Measurements from ENCODE around the gene INSC.
A peak's percentile ranks its signal among the peaks of the same experiment; 100 is the strongest.

Gene INSC

DNA sequence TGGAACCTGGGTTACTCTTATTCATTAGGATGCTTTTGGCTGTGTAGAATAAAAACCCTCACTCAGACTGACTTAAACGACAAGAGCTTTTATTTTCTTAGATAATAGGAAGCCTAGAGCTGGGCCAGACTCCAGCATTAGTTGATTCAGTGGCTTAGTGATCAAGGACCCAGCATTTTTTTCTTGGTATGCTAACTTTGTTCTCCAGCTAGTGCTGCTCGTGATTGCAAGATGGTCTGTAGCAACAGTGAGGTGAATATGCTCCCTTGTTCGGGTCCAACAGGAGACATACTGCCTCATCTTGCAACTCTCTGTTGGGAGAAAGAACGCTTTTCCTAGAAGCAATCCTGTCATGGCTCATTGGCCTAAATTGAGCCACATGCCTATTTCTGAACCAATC, 33.4 kb downstream of the INSC start:
- DNase-seq (ENCODE audit: low read depth in 2 of 2): no peak

- no peak for DNase-seq (ENCODE audit: low read depth in 2 of 2)
Observed at GRCh38 chr11:15149050-15149449, 34.3 kb downstream of the INSC start.

GRCh38 chr11:15150507-15150906, 35.8 kb downstream of the INSC start:
- no peak for DNase-seq (ENCODE audit: low read depth in 2 of 2)

DNA sequence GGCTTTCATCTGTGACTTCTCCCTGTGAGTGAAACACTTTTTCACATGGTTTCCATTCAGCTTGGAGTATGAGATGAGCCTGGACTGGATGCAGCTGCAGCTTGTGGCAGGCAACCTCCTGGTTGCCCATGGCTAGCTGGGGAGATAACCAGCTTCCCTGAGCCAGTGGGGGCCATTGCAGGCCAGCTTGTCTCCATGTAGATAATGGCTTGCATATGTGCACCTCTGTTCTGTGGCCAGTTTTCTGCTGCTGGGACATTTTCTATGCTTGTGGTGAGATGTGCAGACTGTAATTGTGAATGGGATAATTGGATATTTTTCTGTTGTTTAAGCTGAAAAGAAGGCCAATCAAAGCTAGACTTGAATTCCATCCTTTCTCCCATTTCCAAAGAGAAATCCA, 38.5 kb downstream of the INSC start:
- no peak for DNase-seq (ENCODE audit: low read depth in 2 of 2)

DNA sequence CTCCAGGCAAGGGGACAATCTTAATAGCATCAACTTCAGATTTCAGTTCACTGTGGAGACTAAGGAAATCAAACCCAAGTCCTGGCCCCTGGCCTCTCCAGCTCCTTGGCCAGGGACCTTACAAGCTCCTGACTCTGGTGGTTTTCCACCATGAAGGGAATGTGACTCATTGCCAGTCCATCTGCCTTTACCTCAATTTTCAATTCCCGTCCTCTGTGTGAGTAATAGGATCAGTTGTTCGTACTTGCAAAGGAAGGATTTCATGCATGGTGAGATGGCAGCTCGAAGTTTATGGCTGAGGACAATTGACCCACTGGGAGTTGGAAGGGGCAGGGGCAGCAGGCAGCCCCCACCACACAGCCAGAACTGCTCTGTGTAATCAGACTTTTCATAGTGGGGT, 42.5 kb downstream of the INSC start:
- no peak for DNase-seq (ENCODE audit: low read depth in 2 of 2)

- DNase-seq (ENCODE audit: low read depth in 2 of 2): no peak
Observed at GRCh38 chr11:15157606-15158137, 42.9 kb downstream of the INSC start.

GRCh38 chr11:15158351-15159015, 43.8 kb downstream of the INSC start:
- DNase-seq (ENCODE audit: low read depth in 2 of 2): peak; percentile 42 to 44

DNA sequence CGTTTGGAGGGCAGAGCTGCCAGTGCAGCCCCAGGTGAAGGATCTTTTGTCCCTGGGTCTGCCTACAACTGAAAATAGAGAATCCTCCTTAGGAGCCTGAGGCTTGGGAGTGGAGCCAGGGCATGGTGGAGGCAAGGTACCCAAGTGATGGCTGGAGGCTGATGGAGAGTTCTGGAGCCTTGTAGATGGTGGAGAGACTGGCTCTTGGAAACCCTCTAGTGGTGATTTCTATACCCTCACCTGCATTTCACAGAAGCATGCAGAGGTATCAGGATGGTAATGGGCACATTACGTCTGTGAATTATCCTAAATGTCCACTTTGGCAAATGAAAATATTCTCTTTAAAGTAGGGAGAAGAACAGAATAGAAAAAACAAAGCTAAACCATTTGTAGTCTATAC, 44.4 kb downstream of the INSC start:
- DNase-seq (ENCODE audit: low read depth in 2 of 2): no peak

- DNase-seq (ENCODE audit: low read depth in 2 of 2): no peak
Observed at GRCh38 chr11:15161790-15162189, 47.1 kb downstream of the INSC start.

- DNase-seq (ENCODE audit: low read depth in 2 of 2): no peak
Observed at GRCh38 chr11:15163136-15163535, 48.4 kb downstream of the INSC start.

- DNase-seq (ENCODE audit: low read depth in 2 of 2): no peak
Observed at GRCh38 chr11:15166204-15166603, 51.5 kb downstream of the INSC start.

DNA sequence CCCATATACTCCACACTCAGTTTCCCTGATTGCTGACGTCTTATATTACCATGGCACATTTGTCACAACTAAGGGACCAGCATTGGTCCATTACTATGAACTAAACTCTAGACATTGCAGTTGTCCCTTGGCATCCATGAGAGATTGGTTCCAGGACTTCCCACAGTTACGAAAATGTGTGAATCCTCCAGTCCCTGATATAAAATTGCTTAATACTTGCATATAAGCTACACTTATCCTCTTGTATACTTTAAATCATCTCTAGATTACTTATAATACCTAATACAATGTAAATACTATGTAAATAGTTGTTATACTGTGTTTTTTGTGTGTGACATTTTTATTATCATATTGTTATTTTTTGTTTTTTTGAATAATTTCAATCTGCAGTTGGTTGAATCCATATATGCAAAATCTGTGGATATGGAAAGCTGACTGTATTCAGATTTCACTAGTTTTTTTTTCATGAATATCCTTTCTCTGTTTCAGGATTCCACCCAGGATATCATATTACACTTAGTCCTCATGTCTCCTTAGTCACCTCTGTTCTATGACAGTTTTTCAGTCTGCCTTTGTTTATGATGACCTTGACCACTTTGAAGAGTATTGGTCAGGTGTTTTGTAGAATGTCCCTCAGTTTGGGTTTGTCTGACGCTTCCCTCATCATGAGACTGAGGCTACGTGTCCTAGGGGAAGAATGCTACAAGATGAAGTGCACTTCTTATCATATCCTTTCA, 55.3 kb downstream of the INSC start:
- no peak for DNase-seq (ENCODE audit: low read depth in 2 of 2)

DNA sequence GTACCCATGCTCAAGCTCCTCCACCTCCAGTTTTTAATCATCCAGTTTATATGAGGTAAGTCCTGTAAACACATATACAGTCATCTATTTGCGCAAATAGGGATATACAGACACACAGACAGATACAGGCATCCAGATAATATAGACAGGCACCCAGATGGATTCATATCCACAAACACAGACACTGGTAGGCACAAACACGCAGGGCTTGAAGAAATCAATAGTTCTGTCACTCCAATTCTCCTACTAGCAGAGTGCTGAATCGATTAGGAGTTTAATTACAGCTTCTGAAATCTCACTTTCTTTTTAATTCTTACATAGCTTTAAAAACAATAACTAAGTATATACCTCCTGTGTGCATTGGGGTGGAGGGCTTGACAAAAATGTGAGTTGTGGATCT, 56.0 kb downstream of the INSC start:
- DNase-seq (ENCODE audit: low read depth in 2 of 2): no peak

GRCh38 chr11:15171956-15172355, 57.2 kb downstream of the INSC start:
- DNase-seq (ENCODE audit: low read depth in 2 of 2): no peak

GRCh38 chr11:15175831-15176230, 61.1 kb downstream of the INSC start:
- DNase-seq (ENCODE audit: low read depth in 2 of 2): no peak

GRCh38 chr11:15176646-15177163, 62.0 kb downstream of the INSC start:
- no peak for DNase-seq (ENCODE audit: low read depth in 2 of 2)

DNA sequence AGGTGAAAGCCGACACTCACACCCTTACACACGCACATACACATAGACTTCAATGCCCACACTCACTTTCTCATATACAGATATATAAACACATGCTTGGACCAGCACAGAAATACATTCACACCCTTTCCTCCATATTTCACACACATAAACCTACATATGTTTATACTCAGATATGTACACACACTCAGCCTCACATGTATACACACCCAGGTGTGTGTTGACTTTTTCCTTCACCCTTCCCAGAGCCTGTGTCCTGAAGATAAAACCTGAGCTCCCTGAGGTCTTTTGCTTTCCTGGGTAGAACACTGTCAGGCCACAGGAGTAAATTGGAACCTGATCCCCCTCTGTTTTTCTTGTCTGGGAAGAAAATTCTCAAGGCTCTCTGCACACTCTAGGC, 62.8 kb downstream of the INSC start:
- no peak for DNase-seq (ENCODE audit: low read depth in 2 of 2)

GRCh38 chr11:15178214-15178613, 63.5 kb downstream of the INSC start:
- DNase-seq (ENCODE audit: low read depth in 2 of 2): no peak

GRCh38 chr11:15179167-15179566, 64.4 kb downstream of the INSC start:
- DNase-seq (ENCODE audit: low read depth in 2 of 2): peak; percentile 79 to 80

DNA sequence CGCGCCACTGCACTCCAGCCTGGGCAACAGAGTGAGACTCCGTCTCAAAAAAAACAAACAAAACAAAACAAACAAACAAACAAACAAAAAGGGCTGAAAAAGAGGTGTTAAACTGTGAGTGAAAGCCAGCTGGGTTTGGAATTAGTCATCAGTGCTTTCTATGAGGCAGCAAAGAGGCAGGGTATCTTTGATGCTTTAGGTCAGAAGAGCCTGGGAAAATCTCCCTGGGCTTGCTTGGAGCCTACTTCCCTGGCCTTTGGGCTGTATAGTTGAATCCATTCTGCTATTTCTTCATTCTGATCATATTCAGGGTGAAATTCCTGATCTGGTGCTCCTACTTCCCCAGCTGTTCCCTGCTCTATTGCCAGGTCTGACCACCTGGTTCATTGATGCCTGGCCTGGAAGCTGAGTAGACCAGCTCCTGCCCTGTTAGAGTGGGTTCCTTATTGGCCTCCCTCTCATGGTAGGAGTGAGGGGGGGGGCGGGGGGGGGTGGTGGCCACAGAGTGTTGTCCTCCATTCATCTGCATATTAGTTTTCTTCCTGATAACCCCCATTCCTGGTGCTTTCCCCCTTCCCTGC, 65.6 kb downstream of the INSC start:
- DNase-seq (ENCODE audit: low read depth in 2 of 2): no peak

- no peak for DNase-seq (ENCODE audit: low read depth in 2 of 2)
Observed at GRCh38 chr11:15182372-15182771, 67.6 kb downstream of the INSC start.

DNA sequence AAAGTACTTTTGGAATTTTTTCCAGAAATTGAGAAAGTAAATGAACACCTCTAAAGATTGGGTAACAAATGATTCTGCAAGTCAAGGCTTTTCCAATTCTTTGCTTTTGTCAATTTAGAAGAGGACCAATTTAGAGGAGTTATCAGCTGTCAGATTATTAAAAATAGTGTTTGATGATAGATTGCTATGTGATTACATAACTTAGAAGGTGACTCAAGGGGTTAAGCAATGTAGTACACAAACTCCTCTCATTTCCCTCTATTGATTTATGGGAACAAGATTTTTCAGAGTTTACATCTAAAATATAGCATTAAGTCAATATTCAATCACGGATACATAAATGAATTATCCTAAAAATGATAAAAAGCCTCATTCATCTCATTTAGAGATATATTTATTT, 70.3 kb downstream of the INSC start:
- no peak for DNase-seq (ENCODE audit: low read depth in 2 of 2)

DNA sequence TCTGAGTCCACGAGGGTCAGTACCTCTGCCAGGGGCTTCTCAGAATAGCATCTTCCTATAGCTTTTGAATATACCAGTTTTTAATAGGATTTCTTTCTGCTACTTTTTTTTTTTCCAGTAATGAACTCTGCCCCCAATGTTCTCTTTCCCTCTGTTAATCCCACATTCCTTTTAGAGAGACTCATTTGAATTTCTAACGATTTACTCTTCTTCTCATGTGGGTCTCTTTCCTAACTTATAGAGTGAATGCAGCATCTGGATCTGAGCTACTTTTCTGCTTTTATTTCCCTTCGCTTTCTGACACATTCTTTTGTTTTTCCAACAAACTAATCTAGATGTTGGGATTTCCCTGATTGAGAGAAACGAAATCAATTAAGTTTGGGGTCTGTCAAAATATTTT, 71.4 kb downstream of the INSC start:
- DNase-seq (ENCODE audit: low read depth in 2 of 2): no peak
